Measurements from ENCODE around the gene ZNF764.

Gene ZNF764

GRCh38 chr16:30567991-30568638 lies 9.9 kb upstream of the ZNF764 start:
- Histone ChIP-seq H3K27ac (peak overlapping the region; percentile 73 to 99 (median 96)), H3K4me1 (peaks cover 52 to 69% (median 60%) of the 10 kb centered on the region in 10 experiments), H3K9ac (peak overlapping the region; percentile 62 to 98 (median 80); a peak in 21 of 22 replicates), H4K20me1 (no peaks in the 10 kb centered on the region), H3K4me2 (peak overlapping the region; percentile 93 to 100 (median 99)), H3K4me3 (peak overlapping the region in 5 of 10 experiments; percentile 9 to 45 (median 33); a peak in 9 of 20 replicates), H3K9me3 (replicated peaks in 1 of 11) (no peaks in the 10 kb centered on the region), H3K36me3 (no peaks in the 10 kb centered on the region; a peak in 1 of 22 replicates), H3K27me3 (no peaks in the 10 kb centered on the region)
- peak; percentile 50 to 99 (median 91); a peak in 20 of 22 replicates for TF ChIP-seq Cebpa-rat (IDR thresholded peaks at IDR 0.05)

- TF ChIP-seq Cebpa-rat (IDR thresholded peaks at IDR 0.05): no peak
- Histone ChIP-seq H3K4me2 (peak overlapping the region; percentile 93 to 100 (median 99)), H3K27ac (peak overlapping the region; percentile 73 to 99 (median 96))
These were observed 9.2 kb upstream of the ZNF764 start for GRCh38 chr16:30567160-30567990.

GRCh38 chr16:30566531-30566930 lies 8.4 kb upstream of the ZNF764 start:
- Histone ChIP-seq H3K9me3 (replicated peaks in 1 of 11) (no peaks in the 10 kb centered on the region), H3K27ac (peak overlapping the region in 8 of 11 experiments; percentile 18 to 99 (median 97); a peak in 15 of 22 replicates), H3K4me1 (peaks cover 47 to 67% (median 58%) of the 10 kb centered on the region in 10 experiments), H3K27me3 (peaks cover 0 to 15% (median 10%) of the 10 kb centered on the region in 11 experiments; a peak in 19 of 22 replicates), H4K20me1 (no peaks in the 10 kb centered on the region), H3K4me3 (no peak overlapping the region), H3K4me2 (peak overlapping the region in 6 of 11 experiments; percentile 95 to 100 (median 99); a peak in 7 of 22 replicates), H3K36me3 (no peaks in the 10 kb centered on the region; a peak in 1 of 22 replicates), H3K9ac (peak overlapping the region in 2 of 11 experiments; percentile 26 to 41; a peak in 2 of 22 replicates)
- no peak for TF ChIP-seq Cebpa-rat (IDR thresholded peaks at IDR 0.05)

More at GRCh38 chr16:30567160-30567990, 9.2 kb upstream of the ZNF764 start:
- H3K4me1 ChIP-seq: peaks cover 45 to 62% (median 52%) of the 10 kb centered on the region in 10 experiments
- H4K20me1 ChIP-seq: no peaks in the 10 kb centered on the region
- H3K27me3 ChIP-seq: peaks cover 0 to 7% (median 1%) of the 10 kb centered on the region in 11 experiments; a peak in 13 of 22 replicates
- peak overlapping the region; percentile 58 to 98 (median 80); a peak in 21 of 22 replicates for H3K9ac ChIP-seq
- no peaks in the 10 kb centered on the region; a peak in 1 of 22 replicates for H3K36me3 ChIP-seq
- no peaks in the 10 kb centered on the region for H3K9me3 ChIP-seq (replicated peaks in 1 of 11)
- peak overlapping the region in 3 of 10 experiments; percentile 9 to 39 (median 33); a peak in 6 of 20 replicates for H3K4me3 ChIP-seq

- Histone ChIP-seq H3K36me3 (no peaks in the 10 kb centered on the region; a peak in 1 of 22 replicates), H3K4me1 (peaks cover 50 to 69% (median 60%) of the 10 kb centered on the region in 10 experiments), H3K27ac (peak overlapping the region in 7 of 11 experiments; percentile 18 to 99 (median 98); a peak in 11 of 22 replicates), H3K9ac (peak overlapping the region in 2 of 11 experiments; percentile 26 to 41; a peak in 2 of 22 replicates), H3K4me3 (no peak overlapping the region), H3K9me3 (replicated peaks in 1 of 11) (no peaks in the 10 kb centered on the region), H3K4me2 (peak overlapping the region in 4 of 11 experiments; percentile 99 to 100 (median 99); a peak in 4 of 22 replicates), H3K27me3 (peaks cover 5 to 20% (median 15%) of the 10 kb centered on the region in 11 experiments; a peak in 21 of 22 replicates), H4K20me1 (no peaks in the 10 kb centered on the region)
- TF ChIP-seq Cebpa-rat (IDR thresholded peaks at IDR 0.05): no peak
These were observed 7.8 kb upstream of the ZNF764 start for GRCh38 chr16:30565984-30566383.

- H4K20me1 ChIP-seq: no peaks in the 10 kb centered on the region
- TF ChIP-seq Cebpa-rat (IDR thresholded peaks at IDR 0.05): no peak
These were observed 7.4 kb upstream of the ZNF764 start for GRCh38 chr16:30565526-30565925.

GRCh38 chr16:30562021-30562420 lies 3.8 kb upstream of the ZNF764 start:
- Histone ChIP-seq H3K36me3 (no peaks in the 10 kb centered on the region), H3K9ac (peak overlapping the region; percentile 53 to 81 (median 76); a peak in 20 of 22 replicates), H4K20me1 (no peaks in the 10 kb centered on the region), H3K4me1 (peaks cover 29 to 56% (median 44%) of the 10 kb centered on the region in 10 experiments), H3K9me3 (replicated peaks in 1 of 11) (no peaks in the 10 kb centered on the region), H3K4me3 (peak overlapping the region in 9 of 10 experiments; percentile 49 to 70 (median 58); a peak in 14 of 20 replicates), H3K27ac (peak overlapping the region; percentile 66 to 83 (median 73)), H3K27me3 (peaks cover 8 to 40% (median 31%) of the 10 kb centered on the region in 11 experiments; a peak in 21 of 22 replicates), H3K4me2 (peak overlapping the region; percentile 74 to 98 (median 90))
- TF ChIP-seq Cebpa-rat (IDR thresholded peaks at IDR 0.05): no peak

More at GRCh38 chr16:30565526-30565925, 7.4 kb upstream of the ZNF764 start:
- peak overlapping the region in 2 of 11 experiments; percentile 96 to 99; a peak in 2 of 22 replicates for H3K27ac ChIP-seq
- H3K27me3 ChIP-seq: peaks cover 8 to 25% (median 20%) of the 10 kb centered on the region in 11 experiments; a peak in 21 of 22 replicates
- H3K4me2 ChIP-seq: no peak overlapping the region
- H3K4me1 ChIP-seq: peaks cover 48 to 69% (median 60%) of the 10 kb centered on the region in 10 experiments
- no peak overlapping the region for H3K4me3 ChIP-seq
- no peaks in the 10 kb centered on the region; a peak in 1 of 22 replicates for H3K36me3 ChIP-seq
- H3K9me3 ChIP-seq (replicated peaks in 1 of 11): no peaks in the 10 kb centered on the region
- H3K9ac ChIP-seq: no peak overlapping the region

- Histone ChIP-seq H3K9ac (peak overlapping the region; percentile 53 to 81 (median 76)), H3K27me3 (peaks cover 8 to 40% (median 31%) of the 10 kb centered on the region in 11 experiments; a peak in 21 of 22 replicates), H3K9me3 (replicated peaks in 1 of 11) (no peaks in the 10 kb centered on the region), H3K4me3 (peak overlapping the region; percentile 49 to 70 (median 56)), H3K4me2 (peak overlapping the region; percentile 74 to 98 (median 90)), H4K20me1 (no peaks in the 10 kb centered on the region), H3K4me1 (peaks cover 36 to 56% (median 48%) of the 10 kb centered on the region in 10 experiments), H3K36me3 (peaks cover 0 to 3% (median 2%) of the 10 kb centered on the region in 11 experiments; a peak in 9 of 22 replicates), H3K27ac (peak overlapping the region; percentile 66 to 83 (median 73))
- TF ChIP-seq Cebpa-rat (IDR thresholded peaks at IDR 0.05): no peak
These were observed 3.1 kb upstream of the ZNF764 start for GRCh38 chr16:30561089-30561816.
